DMS114 treated with DMSO at 0.1 percent for 48 hours (cell line): ENCODE measurements around the gene BIN2.
A peak's percentile ranks its signal among the peaks of the same experiment; 100 is the strongest.
"Not testable (repeated sequence)": the region's sequence is repeated elsewhere in the genome, so short reads cannot be mapped to it uniquely, and the experiment has no call there.

Experiments used
- DNase-seq: peaks from one replicate; lab custom pipeline; 2025; ENCODE audit not compliant: unreplicated experiment; lab: John Stamatoyannopoulos, UW

Gene BIN2

DNA sequence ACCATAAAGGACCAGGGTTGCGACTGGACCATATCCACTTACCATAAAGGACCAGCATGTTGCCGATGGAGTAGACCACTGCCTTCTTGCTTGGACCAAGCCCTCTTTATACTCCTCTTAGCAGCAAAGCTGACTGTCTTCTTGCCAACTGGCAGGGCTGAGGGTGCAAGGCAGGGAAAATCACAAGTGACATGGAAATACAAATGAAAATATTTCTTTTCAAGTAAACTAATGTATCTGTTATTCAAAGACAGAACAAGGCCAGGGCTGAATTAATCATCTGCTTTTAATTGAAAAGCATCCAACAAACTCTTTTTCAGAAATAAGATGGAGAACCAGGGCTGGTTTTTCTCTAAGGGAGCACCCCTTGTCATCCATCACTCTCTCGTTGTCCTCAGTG, 22.6 kb upstream of the BIN2 start, which contains the start of gene CELA1:
CELA1 (minus strand) TSS at position 99 of the 400 bp plus-strand sequence; CDS start at position 58, 41 bp downstream.
- DNase-seq = no peak

- no peak for DNase-seq
These were observed 21.7 kb upstream of the BIN2 start for GRCh38 chr12:51345681-51346080.

GRCh38 chr12:51343201-51343600, 19.2 kb upstream of the BIN2 start:
- DNase-seq = no peak

GRCh38 chr12:51342416-51342815, 18.4 kb upstream of the BIN2 start:
- DNase-seq = no peak

DNA sequence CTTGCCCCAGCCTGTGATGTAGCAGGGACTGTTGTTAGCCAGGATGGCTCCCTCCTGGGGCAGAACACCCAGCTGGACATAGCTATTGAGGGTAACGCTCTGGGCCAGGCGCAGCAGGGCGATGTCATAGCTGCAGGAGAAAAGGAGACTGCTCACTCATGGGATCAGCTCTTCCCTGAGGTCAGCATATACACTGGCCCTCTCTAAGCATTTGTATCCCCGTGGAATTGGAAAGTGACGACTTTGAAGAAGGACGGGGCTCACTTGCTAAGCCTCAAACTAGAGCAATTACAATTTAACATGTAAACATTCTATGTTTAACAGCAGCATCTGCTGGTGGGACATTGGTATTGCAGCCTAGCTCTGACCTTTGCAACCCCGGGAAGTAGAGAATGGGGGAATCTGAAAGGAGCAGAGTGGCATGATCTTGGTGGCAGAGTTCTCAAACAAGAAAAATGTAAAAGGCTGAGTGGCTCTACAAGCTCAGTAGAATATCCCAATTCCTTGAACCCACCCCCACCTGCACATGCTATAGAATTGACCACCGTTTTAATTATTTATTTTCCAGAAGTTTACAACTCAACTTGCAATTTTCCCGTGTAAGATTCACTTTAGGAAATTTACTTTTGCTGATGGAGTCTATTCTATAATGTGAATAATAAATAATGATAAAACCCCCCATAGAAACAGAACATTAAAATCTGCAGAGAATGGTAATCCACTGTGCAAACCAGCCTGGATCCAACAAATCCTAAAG, 17.5 kb upstream of the BIN2 start:
- peak; percentile 74 for DNase-seq

DNA sequence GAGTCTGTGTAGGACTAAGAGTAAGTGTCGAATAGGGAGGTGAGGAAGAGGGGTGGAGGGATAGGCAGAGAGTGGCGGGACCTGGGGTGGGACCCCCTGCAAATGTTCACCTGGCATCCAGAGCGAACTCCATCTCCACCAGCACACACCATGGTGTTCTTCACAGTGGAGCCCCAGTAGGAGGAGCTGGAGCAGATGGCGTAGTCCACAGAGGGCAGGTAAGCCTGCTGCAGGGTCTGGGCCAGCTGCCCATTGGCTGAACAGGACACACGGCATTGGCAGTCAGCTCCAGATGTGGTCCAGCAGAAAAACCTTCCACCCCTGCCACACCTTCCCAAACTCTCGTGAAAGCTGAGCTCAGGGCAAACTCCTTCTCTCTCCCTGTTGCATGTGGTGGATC, 15.8 kb upstream of the BIN2 start:
- DNase-seq = no peak

DNA sequence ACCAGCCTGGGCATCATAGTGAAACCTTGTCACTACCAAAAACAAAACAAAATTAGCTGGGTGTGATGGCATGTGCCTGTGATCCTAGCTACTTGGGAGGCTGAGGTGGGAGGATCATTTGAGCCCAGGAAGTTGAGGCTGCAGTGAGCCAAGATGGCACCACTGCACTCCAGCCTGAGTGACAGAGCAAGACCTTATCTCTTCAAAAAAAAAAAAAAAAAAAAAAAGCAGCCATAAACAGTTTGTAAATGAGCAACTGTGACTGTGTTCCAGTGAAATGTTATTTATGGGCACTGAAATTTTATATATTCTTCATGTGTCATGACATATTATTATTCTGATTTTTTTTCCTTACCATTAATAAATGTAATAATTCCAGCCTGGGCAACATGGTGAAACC, 13.4 kb upstream of the BIN2 start:
- not testable (repeated sequence) for DNase-seq

GRCh38 chr12:51335931-51336330, 12.0 kb upstream of the BIN2 start:
- no peak for DNase-seq

- no peak for DNase-seq
These were observed 10.8 kb upstream of the BIN2 start for GRCh38 chr12:51334764-51335163.

- DNase-seq = no peak
These were observed 9.6 kb upstream of the BIN2 start for GRCh38 chr12:51333536-51333935.

- no peak for DNase-seq
These were observed 6.2 kb upstream of the BIN2 start for GRCh38 chr12:51330186-51330585.

- no peak for DNase-seq
These were observed 5.8 kb upstream of the BIN2 start for GRCh38 chr12:51329742-51330141.

DNA sequence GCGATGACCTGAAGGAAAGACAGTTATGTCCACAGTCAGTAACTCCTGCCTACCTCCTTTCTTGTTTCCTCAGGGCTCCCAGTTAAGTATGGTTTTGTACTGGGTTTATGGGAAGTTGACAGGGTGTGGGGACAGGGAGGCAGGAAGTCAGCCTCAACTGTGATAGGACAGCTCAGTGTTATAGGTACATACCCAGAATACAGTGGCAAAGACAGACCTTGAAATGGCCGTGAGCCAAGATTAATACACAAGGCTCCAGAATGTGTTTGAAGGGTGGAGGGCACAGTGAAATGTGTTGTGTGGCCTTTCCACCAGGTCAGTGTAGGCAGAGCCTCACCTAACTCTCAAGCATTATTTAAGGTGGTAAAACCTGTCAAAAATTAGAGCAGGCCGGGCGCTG, 4.6 kb upstream of the BIN2 start:
- DNase-seq = no peak

DNA sequence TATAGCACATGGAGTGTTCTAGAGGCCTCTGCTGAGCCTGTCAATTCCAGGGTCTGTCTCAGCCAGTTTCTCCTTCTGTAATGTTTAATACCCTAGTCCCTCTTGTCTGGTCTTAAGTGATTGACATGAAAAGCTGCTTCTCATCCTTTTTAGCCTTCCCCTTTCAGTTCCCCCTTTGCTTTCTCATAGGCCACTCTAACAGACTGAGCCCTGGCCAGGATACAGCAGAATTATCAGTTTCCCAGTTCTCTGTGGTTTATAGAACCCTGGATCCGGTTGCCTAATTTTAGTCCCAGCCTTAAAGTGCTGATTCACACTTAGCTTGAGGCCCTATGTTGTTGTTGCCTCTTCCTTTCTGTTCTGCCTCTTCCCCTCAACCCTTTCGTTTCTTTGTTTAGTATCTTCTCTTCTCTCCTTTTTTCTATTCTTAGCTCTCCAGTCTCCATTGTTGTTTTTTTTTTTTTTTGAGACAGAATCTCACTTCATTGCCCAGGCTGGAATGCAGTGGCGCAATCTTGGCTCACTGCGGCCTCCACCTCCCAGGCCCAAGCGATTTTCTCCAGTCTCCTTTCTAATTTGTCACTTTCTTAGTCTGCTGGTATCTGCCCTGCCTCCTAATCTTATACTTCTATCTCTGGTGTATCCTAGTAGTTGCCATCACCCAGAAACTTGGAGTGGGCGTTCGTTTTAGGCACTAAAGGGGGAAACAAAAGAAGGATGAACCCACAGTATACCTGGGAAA, 2.9 kb upstream of the BIN2 start:
- no peak for DNase-seq

GRCh38 chr12:51324953-51325352, 979 bp upstream of the BIN2 start:
- DNase-seq = no peak

GRCh38 chr12:51323317-51323960, 535 bp downstream of the BIN2 start:
- no peak for DNase-seq

DNA sequence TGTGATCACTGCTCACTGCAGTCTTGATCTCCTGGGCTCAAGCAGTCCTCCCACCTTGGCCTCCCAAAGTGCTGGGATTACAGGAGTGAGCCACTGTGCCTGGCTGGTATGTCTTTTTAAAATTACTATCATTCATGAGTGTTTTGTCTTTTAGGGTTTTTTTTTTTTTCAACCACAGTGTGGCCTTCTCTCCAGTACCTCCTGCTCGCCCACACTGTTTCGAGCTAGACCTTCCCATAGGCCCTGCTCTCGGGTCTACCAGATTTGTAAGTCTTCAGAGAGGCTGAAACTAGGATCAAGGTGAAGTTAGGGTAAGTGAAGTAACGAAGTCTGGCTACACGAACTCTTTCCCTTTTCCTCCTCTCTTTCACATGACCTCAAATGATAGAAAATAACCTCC, 1.5 kb downstream of the BIN2 start:
- no peak for DNase-seq

DNA sequence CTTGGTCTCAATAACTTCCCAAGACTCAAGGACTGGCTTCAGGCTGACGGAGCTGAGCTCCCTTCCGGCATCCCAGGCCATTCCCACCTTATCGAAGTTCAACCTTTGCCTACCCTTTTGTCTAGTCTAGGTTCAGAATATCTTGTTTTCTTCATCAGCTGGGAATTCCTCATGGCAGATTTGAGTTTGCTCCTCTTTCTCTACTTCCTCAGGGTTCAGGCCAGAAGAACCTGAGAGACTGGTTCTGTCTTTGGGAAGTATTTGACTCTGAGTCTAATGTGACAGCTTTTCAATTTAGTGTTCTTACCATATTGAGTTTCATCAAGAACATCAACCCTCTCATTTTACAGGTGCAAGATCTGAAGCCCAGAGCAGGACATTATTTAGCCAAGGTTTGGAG, 2.1 kb downstream of the BIN2 start:
- no peak for DNase-seq

GRCh38 chr12:51320695-51321320, 3.2 kb downstream of the BIN2 start:
- DNase-seq = no peak

GRCh38 chr12:51320311-51320694, 3.7 kb downstream of the BIN2 start:
- no peak for DNase-seq

GRCh38 chr12:51318846-51319599, 5.0 kb downstream of the BIN2 start:
- no peak for DNase-seq
